Common myeloid progenitor, CD34-positive (primary cell): ENCODE results near the gene C12orf76. TPM values are rescaled to one million over a fixed set of nuclear protein-coding genes. Genes with fewer than 3 reads are reported as not detected.
A peak's percentile ranks its signal among the peaks of the same experiment; 100 is the strongest.
"Not testable (repeated sequence)": the region's sequence is repeated elsewhere in the genome, so short reads cannot be mapped to it uniquely, and the experiment has no call there.

Experiments
- CTCF ChIA-PET: fragments of 350-600 bp; sonication (Branson Sonifier 250); formaldehyde crosslinking; loops from one replicate; lab custom pipeline; 2021; ENCODE audit warnings: antibody characterized with exemption; lab: Charles Lee
- POLR2A ChIA-PET: fragments of 350-600 bp; sonication (Branson Sonifier 250); formaldehyde crosslinking; loops from one replicate; lab custom pipeline; 2021; ENCODE audit warnings: antibody characterized with exemption; lab: Charles Lee
- DNase-seq, 3 donors: peaks; one replicate each; pipeline versions ENCODE4 v3.0.0 to v3.0.0-alpha.2; 2013
- H3K27ac ChIP-seq, 2 experiments: 1 replicate in 1 of 2; 2 replicates in 1 of 2; pipeline ENCODE4 v1.7.0; 2013; ENCODE audit warnings: inconsistent platforms in 2 of 2, low read length in 2 of 2, mild to moderate bottlenecking in 2 of 2, low read depth in 1 of 2, moderate library complexity in 1 of 2; ENCODE audit not compliant: severe bottlenecking in 2 of 2, insufficient read depth in 1 of 2, poor library complexity in 1 of 2
- H3K27me3 ChIP-seq, 5 experiments: replicated peaks in 2 of 5; 1 replicate in 3 of 5; 2 replicates in 2 of 5; pipeline versions ENCODE4 v1.6.1 to v1.7.0; 2013; ENCODE audit warnings: low read length in 4 of 5, mild to moderate bottlenecking in 2 of 5, moderate library complexity in 2 of 5, inconsistent platforms in 1 of 5; ENCODE audit not compliant: insufficient read depth in 5 of 5, control insufficient read depth in 4 of 5
- H3K36me3 ChIP-seq, 4 experiments: 1 replicate in 2 of 4; 2 replicates in 2 of 4; pipeline versions ENCODE4 v1.6.1 to v1.7.0; 2013; ENCODE audit warnings: low read length in 3 of 4, control low read depth in 1 of 4, mild to moderate bottlenecking in 1 of 4; ENCODE audit not compliant: control insufficient read depth in 4 of 4, insufficient read depth in 4 of 4
- H3K4me1 ChIP-seq, 4 experiments: 1 replicate in 3 of 4; 2 replicates in 1 of 4; pipeline versions ENCODE4 v1.6.1 to v1.7.1; 2013; ENCODE audit warnings: low read length in 3 of 4, mild to moderate bottlenecking in 3 of 4, control low read depth in 1 of 4, inconsistent platforms in 1 of 4, moderate library complexity in 1 of 4; ENCODE audit not compliant: control insufficient read depth in 4 of 4, insufficient read depth in 4 of 4; ENCODE audit errors: control extremely low read depth in 1 of 4
- H3K4me3 ChIP-seq, 7 experiments: 1 replicate in 4 of 7; 2 replicates in 3 of 7; pipeline versions ENCODE4 v1.5.1 to v1.7.0; 2013; ENCODE audit warnings: mild to moderate bottlenecking in 7 of 7, low read length in 6 of 7, moderate library complexity in 6 of 7, inconsistent platforms in 2 of 7, low read depth in 2 of 7, control low read depth in 1 of 7; ENCODE audit not compliant: insufficient read depth in 4 of 7, control insufficient read depth in 1 of 7; ENCODE audit errors: extremely low read depth in 1 of 7
- H3K9me3 ChIP-seq, 5 experiments: 1 replicate in 4 of 5; 2 replicates in 1 of 5; pipeline versions ENCODE4 v1.6.1 to v1.7.1; 2013; ENCODE audit warnings: low read length in 4 of 5, mild to moderate bottlenecking in 2 of 5, inconsistent platforms in 1 of 5, low read depth in 1 of 5, moderate library complexity in 1 of 5; ENCODE audit not compliant: control insufficient read depth in 4 of 5, insufficient read depth in 2 of 5; ENCODE audit errors: control extremely low read depth in 1 of 5
- WGBS: methylation state at CpG from one replicate; pipeline ENCODE4 v1.1.5; 2013; ENCODE audit not compliant: insufficient coverage; 5-methylcytosine and 5-hydroxymethylcytosine counted together
- polyA plus RNA-seq: library from polyadenylated mRNA; unstranded; fragments of 120-200 nt; gene quantifications from one replicate; pipeline ENCODE4 v1.2.1, GENCODE V29; 2013

Gene C12orf76, protein sequence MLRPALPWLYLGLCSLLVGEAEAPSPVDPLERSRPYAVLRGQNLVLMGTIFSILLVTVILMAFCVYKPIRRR
- polyA plus RNA-seq = 43.8 TPM

DNA sequence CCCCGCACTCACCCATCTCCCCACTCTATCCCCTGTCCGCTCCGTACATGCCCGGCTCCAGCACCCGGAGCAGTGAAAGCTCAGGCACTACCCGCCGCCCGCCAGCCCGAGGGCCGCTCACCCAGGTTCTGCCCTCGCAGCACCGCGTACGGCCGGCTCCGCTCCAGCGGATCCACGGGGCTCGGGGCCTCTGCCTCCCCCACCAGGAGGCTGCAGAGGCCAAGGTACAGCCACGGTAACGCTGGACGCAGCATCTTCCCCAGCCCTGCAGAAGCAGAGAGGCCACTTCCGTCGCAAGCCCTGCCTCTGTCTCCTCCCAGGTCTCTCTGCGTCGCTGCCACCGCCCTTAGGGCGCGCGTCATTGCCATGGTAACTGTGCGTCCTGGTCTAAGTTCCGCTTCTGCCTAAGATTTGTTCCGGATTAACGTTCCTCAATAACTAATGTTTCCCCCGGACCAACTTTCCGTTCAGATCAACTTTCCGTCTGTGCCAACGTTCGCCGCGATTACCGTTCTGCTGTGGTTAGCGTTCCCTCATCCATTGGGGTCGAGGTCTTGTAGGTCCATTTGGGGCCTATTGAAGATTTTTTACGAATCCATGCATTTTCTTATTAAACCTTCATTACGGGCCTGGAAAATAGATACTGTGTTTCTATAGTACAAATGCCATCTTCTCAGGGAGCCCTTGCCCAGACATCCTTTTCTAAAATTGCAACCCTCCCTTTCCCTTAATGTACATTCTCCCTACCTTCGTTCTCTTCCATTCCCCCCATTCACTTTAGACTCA lies at the start of gene C12orf76:
TSS of gene C12orf76 (minus strand) at position 281 of the 786 bp plus-strand sequence. CDS start at position 254, 27 bp downstream.
- DNase-seq = peak; percentile 96 to 97 (median 97)
- peak within 1 kb of the TSS; percentile 69 to 95 (median 90) for H3K4me3 ChIP-seq
- peak within 1 kb of the TSS; percentile 80 to 86 for H3K27ac ChIP-seq
- 0% methylated on average over 42 of the region's 47 CpGs for WGBS
- CTCF ChIA-PET = interaction anchor here (1.0 kb wide), 3 partner anchors 34 to 249 kb away, joined by 3 read pairs; partner anchors contain the start of gene ANKRD13A
- no peaks in the 10 kb centered on the region for H3K9me3 ChIP-seq
- POLR2A ChIA-PET = no interaction called here
- H3K27me3 ChIP-seq = no peaks in the 10 kb centered on the region
- H3K36me3 ChIP-seq = peaks cover 0 to 3% (median 1%) of the 10 kb centered on the region in 4 experiments
- H3K4me1 ChIP-seq = peaks cover 7 to 21% (median 18%) of the 10 kb centered on the region in 4 experiments

DNA sequence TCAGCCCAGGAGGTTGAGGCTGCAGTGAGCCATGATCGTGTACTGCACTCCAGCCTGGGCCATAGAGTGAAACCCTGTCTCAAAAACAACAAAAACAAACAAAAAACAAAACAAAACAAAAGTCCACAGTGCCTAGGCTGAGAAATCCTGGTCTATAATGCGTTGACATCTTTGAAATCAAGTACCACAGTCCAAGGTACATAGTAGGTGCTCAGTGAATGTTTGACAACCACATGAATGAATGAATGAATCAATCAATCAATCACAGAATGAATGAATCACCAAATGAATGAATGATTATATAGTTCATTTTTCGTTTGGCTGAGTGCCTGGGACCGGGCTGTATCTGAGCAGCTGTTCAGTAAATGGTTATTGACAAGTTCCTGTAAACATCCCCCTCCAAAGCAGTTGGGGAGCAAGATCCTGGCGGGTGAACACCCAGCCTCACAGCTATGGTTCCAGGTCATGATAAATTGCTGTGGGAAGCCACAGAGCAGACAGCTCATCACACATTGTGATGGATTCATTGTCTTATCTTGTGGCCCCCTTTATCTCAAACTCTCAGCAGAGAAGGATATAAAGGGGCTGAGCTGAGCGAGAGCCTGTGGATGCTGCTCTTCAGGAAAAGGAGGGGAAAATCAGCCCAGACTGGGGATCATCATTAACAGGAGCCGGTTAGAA lies 45.4 kb upstream of the C12orf76 start:
- CTCF ChIA-PET = interaction anchor here (0.7 to 1.9 kb wide), 5 partner anchors 10 to 691 kb away, joined by 3 to 5 read pairs (median 4); no protein-coding TSS in a partner anchor
- no peaks in the 10 kb centered on the region for H3K9me3 ChIP-seq
- peak in 2 of 3 donors; percentile 50 to 67 for DNase-seq
- WGBS = 60% methylated on average over 2 of the region's 7 CpGs
- H3K27ac ChIP-seq = no peak overlapping the region
- H3K4me1 ChIP-seq = peaks cover 9 to 15% (median 11%) of the 10 kb centered on the region in 4 experiments
- POLR2A ChIA-PET = interaction anchor here (1.1 kb wide), 1 partner anchor 53 kb away, joined by 3 read pairs; no protein-coding TSS in a partner anchor
- no peaks in the 10 kb centered on the region for H3K36me3 ChIP-seq
- H3K4me3 ChIP-seq = no peak overlapping the region
- H3K27me3 ChIP-seq = no peaks in the 10 kb centered on the region

DNA sequence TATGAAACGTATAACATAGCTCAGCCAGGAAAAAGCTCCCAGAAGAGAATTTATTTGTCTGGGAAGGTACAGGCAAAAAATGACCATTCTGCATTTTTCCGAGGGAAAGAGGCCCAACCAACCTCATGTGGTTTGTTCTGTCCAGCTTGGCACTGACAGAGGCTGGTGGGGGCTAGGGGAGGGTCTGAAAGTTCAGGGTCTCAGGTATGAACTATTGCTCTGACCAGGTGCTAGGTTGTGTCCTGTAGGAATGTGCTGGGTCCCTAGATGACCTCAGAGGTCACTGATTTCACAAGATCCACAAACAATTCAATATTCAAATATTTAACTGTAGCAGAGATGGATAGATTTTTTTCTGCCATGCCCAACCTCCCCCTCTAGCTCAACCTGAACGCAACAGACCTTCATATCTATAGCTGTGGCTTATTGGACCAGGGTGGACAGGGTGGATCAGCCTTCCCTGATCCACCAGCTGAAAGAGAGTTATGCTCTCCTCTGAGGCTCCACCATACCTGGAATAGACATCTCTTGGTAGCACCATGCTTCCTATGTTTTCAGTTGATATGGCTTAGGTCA lies 42.9 kb upstream of the C12orf76 start:
- 100% methylated on average over 3 of the region's 3 CpGs for WGBS
- H3K27ac ChIP-seq = no peak overlapping the region
- no peak for DNase-seq
- no peaks in the 10 kb centered on the region for H3K9me3 ChIP-seq
- H3K4me1 ChIP-seq = peaks cover 12 to 28% (median 24%) of the 10 kb centered on the region in 4 experiments
- H3K36me3 ChIP-seq = no peaks in the 10 kb centered on the region
- no peaks in the 10 kb centered on the region for H3K27me3 ChIP-seq
- ChIA-PET CTCF (interaction anchor here (0.6 to 1.7 kb wide), 5 partner anchors 8 to 509 kb away, joined by 3 to 7 read pairs (median 3); no protein-coding TSS in a partner anchor), POLR2A (no interaction called here)
- no peak overlapping the region for H3K4me3 ChIP-seq

DNA sequence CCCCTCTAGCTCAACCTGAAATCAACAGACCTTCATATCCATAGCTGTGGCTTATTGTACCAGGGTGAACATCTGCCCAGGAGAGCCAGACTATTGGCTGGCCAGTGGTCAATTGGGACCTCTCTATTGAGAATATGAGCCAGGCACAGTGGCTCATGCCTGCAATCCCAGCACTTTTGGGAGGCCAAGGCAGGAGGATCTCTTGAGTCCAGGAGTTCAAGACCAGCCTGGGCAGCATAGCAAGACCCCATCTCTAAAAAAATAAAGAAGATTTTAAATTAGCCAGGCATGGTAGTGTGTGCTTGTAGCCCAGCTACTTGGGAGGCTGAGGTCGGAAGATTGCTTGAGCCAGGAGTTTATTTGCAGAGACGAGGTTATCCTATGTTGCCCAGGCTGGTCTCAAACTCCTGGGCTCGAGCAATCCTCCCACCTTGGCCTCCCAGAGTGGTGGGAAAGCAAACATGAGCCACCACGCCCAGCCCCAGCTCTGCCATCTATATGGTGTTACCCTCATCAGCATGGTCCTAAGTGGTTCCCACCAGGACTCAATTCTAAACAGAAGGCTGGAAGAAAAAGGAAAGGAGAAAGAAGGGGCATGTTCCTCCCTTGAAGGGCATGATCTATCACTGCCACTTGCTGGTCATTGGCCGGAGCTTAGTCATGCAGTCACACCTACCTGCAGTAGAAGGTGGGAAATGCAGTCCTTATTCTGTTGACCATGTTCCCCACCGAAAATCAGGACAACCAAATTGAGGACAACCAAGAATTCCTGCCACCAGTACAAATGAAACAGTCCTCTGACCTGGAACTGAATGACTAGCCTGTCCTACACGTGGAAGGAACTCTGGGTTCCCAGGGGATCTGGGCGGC lies 42.2 kb upstream of the C12orf76 start:
- H3K27me3 ChIP-seq = no peaks in the 10 kb centered on the region
- WGBS = 99% methylated on average over 6 of the region's 8 CpGs
- H3K9me3 ChIP-seq = no peaks in the 10 kb centered on the region
- POLR2A ChIA-PET = interaction anchor here (1.4 kb wide), 1 partner anchor 11 kb away, joined by 4 read pairs; no protein-coding TSS in a partner anchor
- H3K27ac ChIP-seq = no peak overlapping the region
- H3K36me3 ChIP-seq = no peaks in the 10 kb centered on the region
- no peak overlapping the region for H3K4me3 ChIP-seq
- CTCF ChIA-PET = interaction anchor here (1.1 to 1.7 kb wide), 7 partner anchors 9 to 91 kb away, joined by 3 to 7 read pairs (median 3); no protein-coding TSS in a partner anchor
- DNase-seq = no peak
- peaks cover 12 to 28% (median 24%) of the 10 kb centered on the region in 4 experiments for H3K4me1 ChIP-seq

DNA sequence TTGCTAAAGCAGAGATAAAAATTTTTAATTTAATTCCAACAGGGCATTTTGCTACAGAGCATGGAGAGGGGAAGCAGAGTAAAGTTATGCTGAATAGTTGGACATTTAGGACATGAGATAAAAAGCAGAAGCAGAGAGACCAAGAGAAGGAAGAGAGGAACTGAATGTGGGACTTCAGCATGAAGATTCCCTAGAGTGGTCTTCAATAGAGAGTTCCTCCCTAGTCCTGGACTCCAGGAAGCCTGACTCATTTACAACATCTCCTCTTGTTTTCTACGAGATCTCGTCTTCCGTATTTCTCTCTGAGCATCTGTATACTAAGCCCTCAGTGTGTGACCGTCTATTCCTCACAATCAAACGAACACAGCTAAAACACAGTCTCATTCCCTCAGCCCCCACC lies 40.6 kb upstream of the C12orf76 start:
- CTCF ChIA-PET = no interaction called here

DNA sequence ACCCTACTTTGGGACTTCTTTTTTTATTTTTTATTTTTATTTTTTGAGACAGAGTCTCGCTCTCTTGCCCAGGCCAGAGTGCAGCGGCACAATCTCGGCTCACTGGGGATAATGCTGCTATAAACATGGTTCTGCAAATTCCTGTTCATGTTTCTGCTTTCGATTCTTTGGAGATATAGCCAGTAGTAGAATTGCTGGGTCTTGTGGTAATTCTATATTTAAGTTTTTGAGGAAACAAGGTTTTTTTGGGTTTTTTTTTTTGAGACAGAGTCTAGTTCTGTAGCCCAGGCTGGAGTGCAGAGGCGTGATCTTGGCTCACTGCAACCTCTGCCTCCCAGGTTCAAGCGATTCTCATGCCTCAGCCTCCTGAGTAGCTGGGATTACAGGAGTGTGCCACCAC lies 39.9 kb upstream of the C12orf76 start:
- CTCF ChIA-PET = interaction anchor here (1.0 kb wide), 1 partner anchor 14 kb away, joined by 3 read pairs; no protein-coding TSS in a partner anchor
- POLR2A ChIA-PET, H3K27ac ChIP-seq, H3K9me3 ChIP-seq, H3K27me3 ChIP-seq, H3K36me3 ChIP-seq: not testable (repeated sequence)
- DNase-seq = peak in 2 of 3 donors; percentile 46 to 58
- Histone ChIP-seq H3K4me1 (peaks cover 12 to 28% (median 18%) of the 10 kb centered on the region in 4 experiments), H3K4me3 (peak overlapping the region in 1 of 7 experiments; percentile 39)
- WGBS = 9% methylated on average over 4 of the region's 6 CpGs

More for the DNA sequence above, 40.6 kb upstream of the C12orf76 start:
- POLR2A ChIA-PET = interaction anchor here (1.4 kb wide), 1 partner anchor 9 kb away, joined by 4 read pairs; no protein-coding TSS in a partner anchor
- H3K4me3 ChIP-seq = no peak overlapping the region
- peak in 2 of 3 donors; percentile 15 to 45 for DNase-seq
- H3K27me3 ChIP-seq = no peaks in the 10 kb centered on the region
- H3K27ac ChIP-seq = no peak overlapping the region
- H3K9me3 ChIP-seq = no peaks in the 10 kb centered on the region
- WGBS = 86% methylated on average over 5 of the region's 5 CpGs
- H3K36me3 ChIP-seq = no peaks in the 10 kb centered on the region
- peaks cover 12 to 28% (median 22%) of the 10 kb centered on the region in 4 experiments for H3K4me1 ChIP-seq
